Testis (tissue), 2 donors: ENCODE measurements around the gene KCNH5.

Experiments
- POLR2A ChIP-seq: fragments of 450-650 bp; IDR thresholded peaks from one replicate; pipeline ENCODE4 v1.6.1; 2017; ENCODE audit warnings: antibody characterized with exemption, mild to moderate bottlenecking, moderate library complexity
- TF ChIP-seq, protein P1 (sequence below), 3 experiments: fragments of 450-650 bp in 2 of 3; fragments of 200-600 bp in 1 of 3; sonication (generic) in 1 of 3; IDR thresholded peaks; one replicate each; pipeline ENCODE4 v1.5.1; 2016 to 2019; ENCODE audit warnings: antibody characterized with exemption in 3 of 3, mild to moderate bottlenecking in 2 of 3, moderate library complexity in 1 of 3

DNA sequence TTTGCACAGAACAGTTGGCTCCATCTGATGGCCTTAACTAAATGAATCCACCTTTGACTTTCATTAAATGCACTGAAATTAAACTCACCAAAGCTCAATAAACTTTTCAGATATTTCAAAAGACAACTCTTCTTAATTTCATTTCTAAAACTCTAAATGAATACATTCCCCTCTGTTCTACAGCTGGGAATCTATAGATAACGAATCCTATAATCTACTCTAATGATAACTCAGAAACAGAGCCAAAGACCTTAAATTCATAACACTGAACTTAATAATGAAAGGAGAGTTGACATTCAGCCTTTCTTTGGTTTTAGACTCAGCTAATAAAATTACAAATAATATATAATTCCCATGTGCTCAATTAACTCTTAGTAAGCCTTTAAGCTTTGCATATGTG lies 150.5 kb downstream of the KCNH5 start:
- TF ChIP-seq, protein P1, sequence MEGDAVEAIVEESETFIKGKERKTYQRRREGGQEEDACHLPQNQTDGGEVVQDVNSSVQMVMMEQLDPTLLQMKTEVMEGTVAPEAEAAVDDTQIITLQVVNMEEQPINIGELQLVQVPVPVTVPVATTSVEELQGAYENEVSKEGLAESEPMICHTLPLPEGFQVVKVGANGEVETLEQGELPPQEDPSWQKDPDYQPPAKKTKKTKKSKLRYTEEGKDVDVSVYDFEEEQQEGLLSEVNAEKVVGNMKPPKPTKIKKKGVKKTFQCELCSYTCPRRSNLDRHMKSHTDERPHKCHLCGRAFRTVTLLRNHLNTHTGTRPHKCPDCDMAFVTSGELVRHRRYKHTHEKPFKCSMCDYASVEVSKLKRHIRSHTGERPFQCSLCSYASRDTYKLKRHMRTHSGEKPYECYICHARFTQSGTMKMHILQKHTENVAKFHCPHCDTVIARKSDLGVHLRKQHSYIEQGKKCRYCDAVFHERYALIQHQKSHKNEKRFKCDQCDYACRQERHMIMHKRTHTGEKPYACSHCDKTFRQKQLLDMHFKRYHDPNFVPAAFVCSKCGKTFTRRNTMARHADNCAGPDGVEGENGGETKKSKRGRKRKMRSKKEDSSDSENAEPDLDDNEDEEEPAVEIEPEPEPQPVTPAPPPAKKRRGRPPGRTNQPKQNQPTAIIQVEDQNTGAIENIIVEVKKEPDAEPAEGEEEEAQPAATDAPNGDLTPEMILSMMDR (IDR thresholded peaks at IDR 0.05), result no peak
- TF ChIP-seq POLR2A, result no peak
